ENCODE measurements around the gene ADPRHL1.
"Not testable (repeated sequence)": the region's sequence is repeated elsewhere in the genome, so short reads cannot be mapped to it uniquely, and the experiment has no call there.

The ADPRHL1 gene

DNA sequence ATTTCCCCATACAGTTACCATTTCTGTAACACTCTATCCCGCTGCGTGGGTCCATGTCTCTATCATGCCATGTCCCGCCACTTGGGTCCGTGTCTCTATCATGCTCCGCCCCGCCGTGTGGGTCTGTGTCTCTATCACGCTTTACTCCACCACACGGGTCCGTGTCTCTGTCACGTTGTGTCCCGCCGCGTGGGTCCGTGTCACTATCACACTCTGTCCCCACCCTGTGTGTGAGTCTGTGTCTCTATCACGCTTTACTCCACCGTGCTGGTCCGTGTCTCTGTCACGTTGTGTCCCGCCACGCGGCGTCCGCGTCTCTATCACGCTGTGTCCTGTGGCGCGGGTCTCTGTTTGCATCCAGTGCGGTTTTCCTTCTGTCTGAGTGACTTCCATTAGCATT, 11.6 kb downstream of the ADPRHL1 start:
- Histone ChIP-seq H3K4me3 (no peak overlapping the region), H3K36me3 (ENCODE audit: insufficient read depth, low read length) (peaks cover 16% of the 10 kb centered on the region; the same call in 1 of the 2 replicates), H3K9me3 (ENCODE audit: low read depth, low read length) (no peaks in the 10 kb centered on the region), H3K9ac (ENCODE audit: insufficient read length) (no peak overlapping the region), H3K27ac (no peak overlapping the region)
- no peak for DNase-seq (ENCODE audit: low read depth, low spot score)
- no peak for TF ChIP-seq FOXP2 (optimal IDR thresholded peaks at IDR 0.05; ENCODE audit: control extremely low read depth, extremely low read length, insufficient read depth)
- TF ChIP-seq POLR2AphosphoS5 (IDR thresholded peaks at IDR 0.05; ENCODE audit: borderline replicate concordance, low read depth, low read length), result no peak
- TF ChIP-seq EZH2 (IDR thresholded peaks at IDR 0.05), result no peak

- no peak overlapping the region for H3K27ac ChIP-seq
- no peak overlapping the region for H3K9ac ChIP-seq (ENCODE audit: insufficient read length)
These were observed 15.8 kb downstream of the ADPRHL1 start for GRCh38 chr13:113437408-113438010.

GRCh38 chr13:113436866-113437265, 16.4 kb downstream of the ADPRHL1 start:
- not testable (repeated sequence) for H3K4me3 ChIP-seq; H3K27ac ChIP-seq; H3K36me3 ChIP-seq (ENCODE audit: insufficient read depth, low read length); DNase-seq (ENCODE audit: low read depth, low spot score); H3K9ac ChIP-seq (ENCODE audit: insufficient read length); H3K9me3 ChIP-seq (ENCODE audit: low read depth, low read length)

More at GRCh38 chr13:113437408-113438010, 15.8 kb downstream of the ADPRHL1 start:
- Histone ChIP-seq H3K36me3 (ENCODE audit: insufficient read depth, low read length) (peaks cover 9% of the 10 kb centered on the region; the same call in 1 of the 2 replicates), H3K9me3 (ENCODE audit: low read depth, low read length) (no peaks in the 10 kb centered on the region), H3K4me3 (no peak overlapping the region)
- no peak for TF ChIP-seq POLR2AphosphoS5 (IDR thresholded peaks at IDR 0.05; ENCODE audit: borderline replicate concordance, low read depth, low read length)
- TF ChIP-seq EZH2 (IDR thresholded peaks at IDR 0.05), result no peak
- TF ChIP-seq FOXP2 (optimal IDR thresholded peaks at IDR 0.05; ENCODE audit: control extremely low read depth, extremely low read length, insufficient read depth), result no peak
- no peak for DNase-seq (ENCODE audit: low read depth, low spot score)

GRCh38 chr13:113435907-113436306, 17.4 kb downstream of the ADPRHL1 start:
- not testable (repeated sequence) for H3K9ac ChIP-seq (ENCODE audit: insufficient read length); H3K36me3 ChIP-seq (ENCODE audit: insufficient read depth, low read length); H3K27ac ChIP-seq; DNase-seq (ENCODE audit: low read depth, low spot score); H3K9me3 ChIP-seq (ENCODE audit: low read depth, low read length); H3K4me3 ChIP-seq

DNA sequence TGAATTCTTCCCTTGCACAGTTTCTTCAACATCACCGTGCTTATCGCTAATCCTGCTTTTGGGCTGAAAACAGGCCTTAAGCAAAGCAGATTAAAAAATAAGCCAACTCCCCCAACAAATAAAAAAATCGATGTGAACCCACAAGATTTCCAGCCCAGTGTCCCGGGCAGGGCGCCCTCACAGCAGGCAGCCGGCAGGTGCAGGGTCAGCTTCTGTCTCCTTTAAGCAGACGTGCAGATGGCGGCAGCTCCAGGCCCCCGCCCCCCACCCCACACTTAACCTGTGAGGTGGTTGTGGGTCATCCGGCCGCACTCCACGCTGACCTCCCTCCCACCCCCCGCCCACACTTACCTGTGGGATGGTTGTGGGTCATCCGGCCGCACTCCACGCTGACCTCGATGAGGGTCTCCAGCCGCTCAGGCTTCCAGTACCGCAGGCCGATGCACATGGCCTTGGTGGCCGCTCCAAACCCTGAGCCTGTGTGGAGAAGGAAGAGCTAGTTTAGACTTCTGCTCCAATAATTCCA, 19.8 kb downstream of the ADPRHL1 start:
- Histone ChIP-seq H3K9ac (ENCODE audit: insufficient read length) (no peak overlapping the region), H3K36me3 (ENCODE audit: insufficient read depth, low read length) (no peaks in the 10 kb centered on the region), H3K4me3 (no peak overlapping the region), H3K9me3 (ENCODE audit: low read depth, low read length) (no peaks in the 10 kb centered on the region), H3K27ac (no peak overlapping the region)
- DNase-seq (ENCODE audit: low read depth, low spot score), result no peak
- TF ChIP-seq EZH2 (IDR thresholded peaks at IDR 0.05) (no peak), POLR2AphosphoS5 (IDR thresholded peaks at IDR 0.05; ENCODE audit: borderline replicate concordance, low read depth, low read length) (no peak), FOXP2 (optimal IDR thresholded peaks at IDR 0.05; ENCODE audit: control extremely low read depth, extremely low read length, insufficient read depth) (no peak)

GRCh38 chr13:113432506-113433270, 20.6 kb downstream of the ADPRHL1 start:
- Histone ChIP-seq H3K4me3 (no peak overlapping the region), H3K9me3 (ENCODE audit: low read depth, low read length) (no peaks in the 10 kb centered on the region), H3K27ac (no peak overlapping the region), H3K36me3 (ENCODE audit: insufficient read depth, low read length) (no peaks in the 10 kb centered on the region), H3K9ac (ENCODE audit: insufficient read length) (no peak overlapping the region)
- no peak for TF ChIP-seq EZH2 (IDR thresholded peaks at IDR 0.05)
- no peak for TF ChIP-seq POLR2AphosphoS5 (IDR thresholded peaks at IDR 0.05; ENCODE audit: borderline replicate concordance, low read depth, low read length)
- no peak for TF ChIP-seq FOXP2 (optimal IDR thresholded peaks at IDR 0.05; ENCODE audit: control extremely low read depth, extremely low read length, insufficient read depth)
- no peak for DNase-seq (ENCODE audit: low read depth, low spot score)

DNA sequence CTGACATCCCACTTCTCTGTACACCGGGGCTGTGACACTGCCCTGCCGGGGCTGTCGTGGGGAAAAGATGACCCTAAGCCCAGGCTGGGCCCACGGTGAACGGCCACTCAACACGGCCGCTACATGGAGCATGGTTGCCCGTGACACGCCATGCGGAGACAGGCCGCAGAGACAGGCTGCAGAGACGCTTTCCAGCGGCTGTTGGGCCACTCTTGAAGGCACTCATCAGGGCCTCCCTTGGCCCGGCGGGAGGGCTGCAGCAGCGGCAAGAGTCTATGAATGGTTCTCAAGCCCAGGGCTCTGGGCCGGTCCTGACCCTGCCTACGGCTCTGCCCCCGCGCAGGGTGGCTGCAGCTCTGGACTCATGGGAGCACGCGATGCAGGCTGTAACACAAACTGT, 22.1 kb downstream of the ADPRHL1 start:
- Histone ChIP-seq H3K27ac (no peak overlapping the region), H3K4me3 (no peak overlapping the region), H3K9ac (ENCODE audit: insufficient read length) (no peak overlapping the region), H3K9me3 (ENCODE audit: low read depth, low read length) (no peaks in the 10 kb centered on the region), H3K36me3 (ENCODE audit: insufficient read depth, low read length) (no peaks in the 10 kb centered on the region)
- TF ChIP-seq FOXP2 (optimal IDR thresholded peaks at IDR 0.05; ENCODE audit: control extremely low read depth, extremely low read length, insufficient read depth), result no peak
- no peak for TF ChIP-seq POLR2AphosphoS5 (IDR thresholded peaks at IDR 0.05; ENCODE audit: borderline replicate concordance, low read depth, low read length)
- no peak for TF ChIP-seq EZH2 (IDR thresholded peaks at IDR 0.05)
- DNase-seq (ENCODE audit: low read depth, low spot score), result no peak

DNA sequence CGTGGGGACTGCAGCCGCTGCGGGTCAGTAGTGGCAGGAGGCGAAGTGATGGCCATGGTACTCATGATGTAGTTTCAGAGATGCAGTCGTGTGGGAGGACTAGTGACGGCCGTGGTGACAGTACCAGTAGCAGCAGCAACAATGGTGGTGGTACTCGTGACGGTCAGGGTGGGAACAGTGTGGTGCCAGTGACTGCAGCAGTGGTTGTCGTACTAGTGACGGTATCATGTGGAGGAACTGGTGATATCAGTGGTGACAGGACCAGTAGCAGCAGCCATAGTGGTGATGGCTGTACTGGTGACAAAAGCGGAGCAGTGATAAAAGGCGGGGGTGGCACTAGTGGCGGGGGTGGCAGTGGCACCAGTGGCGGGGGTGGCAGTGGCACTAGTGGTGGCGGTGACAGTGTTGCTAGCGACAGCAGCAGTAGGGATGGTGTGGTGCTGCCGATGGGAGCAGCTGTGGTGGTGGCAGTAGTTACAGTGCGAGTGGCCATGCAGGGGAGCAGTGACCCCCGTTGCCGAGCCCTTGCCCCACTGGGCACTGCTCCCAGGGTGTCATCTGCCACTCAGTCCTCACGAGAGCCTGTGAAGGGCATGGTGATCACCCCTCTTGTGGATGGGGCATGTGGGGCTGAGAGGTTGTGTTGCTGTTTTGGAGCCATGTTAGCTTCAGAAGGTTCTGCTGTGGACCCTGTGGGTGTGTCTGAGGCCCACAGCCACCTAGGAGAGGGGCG, 22.7 kb downstream of the ADPRHL1 start:
- TF ChIP-seq POLR2AphosphoS5 (IDR thresholded peaks at IDR 0.05; ENCODE audit: borderline replicate concordance, low read depth, low read length), result no peak
- TF ChIP-seq EZH2 (IDR thresholded peaks at IDR 0.05), result no peak
- TF ChIP-seq FOXP2 (optimal IDR thresholded peaks at IDR 0.05; ENCODE audit: control extremely low read depth, extremely low read length, insufficient read depth), result no peak
- no peaks in the 10 kb centered on the region for H3K9me3 ChIP-seq (ENCODE audit: low read depth, low read length)
- no peaks in the 10 kb centered on the region for H3K36me3 ChIP-seq (ENCODE audit: insufficient read depth, low read length)
- no peak overlapping the region for H3K27ac ChIP-seq
- H3K4me3 ChIP-seq, result no peak overlapping the region
- DNase-seq (ENCODE audit: low read depth, low spot score), result no peak
- H3K9ac ChIP-seq (ENCODE audit: insufficient read length), result no peak overlapping the region

All from SK-N-MC (cell line).